GM18499 (cell line): ENCODE measurements around the gene POLD2.

Experiments used
- ATAC-seq: cut with Tn5 transposase; IDR thresholded peaks from one replicate; pipeline ENCODE4 v1.9.1; 2021; ENCODE audit warnings: moderate number of reproducible peaks; ENCODE audit not compliant: insufficient read depth, unreplicated experiment

Gene POLD2

DNA sequence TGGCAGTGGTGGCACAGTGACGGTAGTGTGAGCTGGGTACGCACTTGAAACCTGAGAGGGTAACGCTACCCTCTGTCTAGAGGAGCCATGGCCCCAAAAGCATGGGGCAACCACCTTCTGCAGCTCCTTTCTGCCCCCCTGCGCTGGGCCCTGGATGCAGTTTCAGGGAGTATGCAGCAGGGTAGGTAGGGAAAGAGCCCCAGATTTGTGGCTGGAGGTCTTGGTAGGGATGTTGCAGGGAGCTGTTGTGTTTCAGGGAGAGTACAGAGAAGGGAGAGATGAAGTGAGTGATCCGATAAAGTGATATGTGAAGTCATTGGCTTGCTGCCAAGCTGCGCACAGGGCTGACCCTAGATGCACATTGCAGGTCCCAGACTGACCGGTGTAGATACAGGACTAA lies 55.3 kb downstream of the POLD2 start:
- no peak for ATAC-seq

DNA sequence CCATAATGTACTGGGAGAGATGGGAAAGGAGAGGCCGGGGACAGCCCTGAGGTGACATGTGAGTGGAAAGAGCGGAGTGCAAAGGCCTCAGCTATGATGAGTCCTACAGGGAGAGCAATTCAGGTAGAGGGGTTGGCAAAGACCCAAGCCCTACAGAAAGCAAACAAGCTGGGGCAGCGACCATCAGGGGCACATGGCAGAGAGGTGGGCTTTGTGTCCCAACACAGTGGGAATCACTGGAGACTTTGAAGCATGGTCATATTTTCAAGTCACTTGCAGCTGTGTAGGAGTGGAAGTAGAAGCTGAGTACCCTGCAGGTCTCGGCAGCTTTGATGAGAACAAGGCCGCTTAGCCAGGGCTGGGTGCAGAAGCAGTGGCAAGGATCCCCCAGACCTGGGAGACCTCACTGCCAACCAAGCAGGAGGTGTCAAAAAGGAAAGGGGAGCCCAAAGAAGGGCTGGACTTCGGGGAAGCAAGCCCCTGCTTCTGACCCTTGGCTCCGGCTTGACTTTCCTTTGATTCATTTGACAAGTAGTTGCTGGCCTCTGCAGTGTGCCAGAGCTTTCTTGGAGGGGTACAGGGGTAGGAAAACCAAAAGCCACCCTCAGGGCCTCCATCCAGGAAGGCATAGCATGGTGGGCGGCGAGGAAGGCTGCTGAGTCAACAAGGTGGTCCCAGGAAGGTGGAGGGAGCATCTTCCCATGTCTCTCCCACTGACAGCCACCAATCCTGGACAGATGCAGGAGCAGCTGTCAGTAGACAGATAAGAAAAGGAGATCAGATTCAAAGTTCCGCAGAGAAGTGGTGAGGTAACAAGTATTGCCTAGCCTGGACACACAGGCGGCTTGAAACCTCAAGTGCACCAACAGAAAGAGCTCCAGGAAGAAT lies 56.0 kb downstream of the POLD2 start:
- no peak for ATAC-seq

DNA sequence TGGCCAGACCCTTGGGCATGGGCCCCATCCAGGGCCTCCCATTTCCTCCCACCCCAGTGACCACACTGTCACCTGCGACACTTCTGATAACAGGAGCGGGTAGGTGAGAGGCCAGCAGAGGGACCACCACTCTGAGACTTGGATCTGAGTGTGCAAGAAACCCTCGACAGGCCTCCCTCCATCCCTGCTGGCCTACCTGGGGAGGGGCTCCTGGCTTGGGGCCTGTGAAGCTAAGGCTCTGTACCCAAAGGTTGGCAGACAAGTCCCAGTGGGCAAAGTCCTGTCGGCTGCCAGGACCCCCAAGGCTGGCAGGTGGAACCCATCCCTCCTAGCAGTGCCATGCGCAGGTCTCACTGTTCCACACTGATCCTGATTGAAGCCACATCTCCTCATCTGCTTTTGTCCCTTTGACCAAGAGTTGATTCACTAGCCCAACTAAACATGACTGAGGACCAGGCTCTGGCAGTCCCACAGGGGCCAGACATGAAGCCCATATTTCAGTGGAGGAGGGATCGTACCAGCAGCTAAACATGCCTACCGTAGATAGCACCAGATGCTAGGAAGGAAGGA lies 56.8 kb downstream of the POLD2 start:
- no peak for ATAC-seq

DNA sequence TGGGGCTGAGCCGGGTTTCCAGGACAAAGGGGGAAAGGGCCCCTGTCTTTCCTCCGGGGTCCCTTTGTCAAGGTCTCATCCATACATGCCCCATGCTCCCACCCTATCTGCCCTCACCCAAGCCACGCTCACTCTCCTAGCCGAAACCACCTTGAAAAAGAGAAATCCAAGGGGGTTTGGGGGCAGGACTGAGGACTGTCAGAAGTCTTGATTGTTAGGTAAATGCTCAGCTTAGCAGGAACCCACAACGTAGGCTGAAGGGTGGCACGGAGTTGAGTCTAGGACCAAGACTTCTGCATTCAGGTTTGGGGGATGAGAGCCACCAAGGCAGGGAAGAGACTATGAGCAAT lies 57.3 kb downstream of the POLD2 start:
- no peak for ATAC-seq

DNA sequence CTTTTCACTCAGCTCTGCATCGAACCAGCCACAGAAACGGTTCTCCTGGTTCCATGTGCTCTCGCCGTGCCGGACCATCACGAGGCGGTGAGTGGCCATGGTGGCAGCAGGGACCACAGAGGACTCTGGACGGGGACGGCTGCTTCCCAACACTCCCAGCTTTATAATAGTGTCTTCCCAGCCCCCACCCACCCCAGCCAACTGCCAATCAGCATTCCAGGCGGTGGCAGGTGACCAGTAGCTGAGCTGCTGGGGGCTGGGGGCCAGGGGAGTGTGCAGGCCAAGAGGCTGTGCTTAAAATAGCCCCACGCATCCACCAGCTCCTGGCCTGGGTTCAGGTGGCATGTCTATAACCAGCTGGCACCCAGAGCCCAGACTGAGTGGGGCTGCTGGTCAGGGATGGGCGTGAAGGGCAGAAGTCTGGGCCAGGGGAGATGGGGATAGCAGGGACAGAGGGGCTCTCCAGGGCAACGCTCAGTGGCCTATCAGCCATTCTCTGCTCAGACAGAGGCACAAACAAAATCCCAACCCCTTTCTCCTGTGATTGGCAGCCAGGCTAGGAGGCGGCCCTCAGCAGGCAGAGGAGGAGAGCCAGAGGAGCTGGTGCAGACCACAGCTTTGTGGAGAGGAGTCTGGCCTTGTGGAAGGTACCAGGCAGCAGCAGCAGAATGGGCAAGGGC lies 57.8 kb downstream of the POLD2 start, which contains the start of gene PGAM2:
TSS of gene PGAM2 (minus strand) at position 137 of the 680 bp plus-strand sequence. CDS start at position 99, 38 bp downstream.
- ATAC-seq = no peak

DNA sequence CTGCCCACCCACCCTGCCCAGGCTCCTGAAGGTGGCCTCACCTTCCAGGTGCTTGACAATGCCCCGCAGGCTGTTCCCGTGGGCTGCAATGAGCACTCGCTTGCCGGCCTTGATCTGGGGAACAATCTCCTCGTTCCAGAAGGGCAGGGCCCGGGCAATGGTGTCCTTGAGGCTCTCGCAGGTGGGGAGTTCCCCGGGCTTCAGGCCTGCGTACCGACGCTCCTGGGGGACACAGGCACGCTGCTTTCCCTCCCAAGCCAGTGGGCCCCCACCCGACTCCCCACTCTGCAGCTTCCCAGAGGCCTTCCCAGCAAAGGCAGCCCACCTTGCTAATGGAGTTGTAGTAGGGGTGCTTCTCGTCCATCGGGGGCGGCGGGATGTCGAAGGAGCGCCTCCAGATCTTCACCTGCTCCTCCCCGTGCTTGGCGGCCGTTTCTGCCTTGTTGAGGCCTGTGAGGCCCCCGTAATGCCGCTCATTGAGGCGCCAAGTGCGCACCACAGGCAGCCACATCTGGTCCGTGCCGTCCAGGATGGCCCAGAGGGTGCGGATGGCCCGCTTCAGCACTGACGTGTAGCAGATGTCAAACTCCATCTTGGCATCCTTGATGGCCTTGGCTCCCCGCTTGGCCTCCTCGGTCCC lies 58.4 kb downstream of the POLD2 start:
- ATAC-seq = no peak
